Trophoblast cell (in vitro differentiated cells and primary cell): ENCODE measurements around the gene GNAT1.

Source experiments
- DNase-seq, 2 donors: peaks; one replicate each; pipeline ENCODE4 v3.0.0-alpha.2; 2016
- H2AFZ ChIP-seq: 2 replicates; pipeline ENCODE4 v1.6.1; 2013; ENCODE audit warnings: low read length, moderate library complexity, mild to moderate bottlenecking; ENCODE audit not compliant: insufficient read depth, poor library complexity
- H2AK5ac ChIP-seq: 2 replicates; pipeline ENCODE4 v1.6.1; 2013; ENCODE audit warnings: mild to moderate bottlenecking, low read length
- H2BK120ac ChIP-seq: 2 replicates; pipeline ENCODE4 v1.6.1; 2013; ENCODE audit warnings: low read length, mild to moderate bottlenecking, moderate library complexity; ENCODE audit not compliant: insufficient read depth, poor library complexity
- H2BK12ac ChIP-seq: 2 replicates; pipeline ENCODE4 v1.6.1; 2013; ENCODE audit warnings: mild to moderate bottlenecking, low read length, moderate library complexity
- H2BK5ac ChIP-seq: 2 replicates; pipeline ENCODE4 v1.6.1; 2013; ENCODE audit warnings: low read length, low read depth, moderate library complexity, mild to moderate bottlenecking; ENCODE audit not compliant: poor library complexity
- H3K14ac ChIP-seq: 2 replicates; pipeline ENCODE4 v1.6.1; 2013; ENCODE audit warnings: mild to moderate bottlenecking, low read length
- H3K18ac ChIP-seq: 2 replicates; pipeline ENCODE4 v1.6.1; 2013; ENCODE audit warnings: mild to moderate bottlenecking, low read length
- H3K23ac ChIP-seq: 2 replicates; pipeline ENCODE4 v1.6.1; 2013; ENCODE audit warnings: low read length
- H3K27ac ChIP-seq: 2 replicates; pipeline ENCODE4 v1.5.1; 2013; ENCODE audit warnings: low read depth, mild to moderate bottlenecking, inconsistent platforms, low read length, moderate library complexity
- H3K27me3 ChIP-seq: 2 replicates; pipeline ENCODE4 v1.6.1; 2013; ENCODE audit warnings: inconsistent platforms, mild to moderate bottlenecking, low read length, moderate library complexity; ENCODE audit not compliant: insufficient read depth
- H3K36me3 ChIP-seq, 2 experiments: 1 replicate in 1 of 2; 2 replicates in 1 of 2; pipeline ENCODE4 v1.6.1; 2013; ENCODE audit warnings: low read length in 2 of 2, mild to moderate bottlenecking in 2 of 2, moderate library complexity in 1 of 2; ENCODE audit not compliant: insufficient read depth in 2 of 2, control insufficient read depth in 1 of 2
- H3K4ac ChIP-seq: 2 replicates; pipeline ENCODE4 v1.6.1; 2013; ENCODE audit warnings: low read depth, mild to moderate bottlenecking, low read length, moderate library complexity
- H3K4me1 ChIP-seq, 2 experiments: 1 replicate in 1 of 2; 2 replicates in 1 of 2; pipeline ENCODE4 v1.6.1; 2013; ENCODE audit warnings: low read length in 2 of 2, mild to moderate bottlenecking in 2 of 2, moderate library complexity in 1 of 2; ENCODE audit not compliant: insufficient read depth in 2 of 2, control insufficient read depth in 1 of 2
- H3K4me2 ChIP-seq: 2 replicates; pipeline ENCODE4 v1.6.1; 2013; ENCODE audit warnings: inconsistent platforms, mild to moderate bottlenecking, low read length, moderate library complexity
- H3K4me3 ChIP-seq: 2 replicates; pipeline ENCODE4 v1.5.1; 2013; ENCODE audit warnings: mild to moderate bottlenecking, low read depth, low read length, inconsistent platforms
- H3K79me1 ChIP-seq: one replicate; pipeline ENCODE4 v1.6.1; 2013; ENCODE audit warnings: low read length
- H3K79me2 ChIP-seq: 2 replicates; pipeline ENCODE4 v1.6.1; 2013; ENCODE audit warnings: low read length, mild to moderate bottlenecking; ENCODE audit not compliant: control insufficient read depth, insufficient read depth, poor library complexity
- H3K9ac ChIP-seq: 2 replicates; pipeline ENCODE4 v1.6.1; 2013; ENCODE audit warnings: mild to moderate bottlenecking, low read length
- H3K9me3 ChIP-seq: 2 replicates; pipeline ENCODE4 v1.6.1; 2013; ENCODE audit warnings: low read depth, mild to moderate bottlenecking, control low read depth, inconsistent platforms, low read length; ENCODE audit not compliant: insufficient read depth
- H4K12ac ChIP-seq: 2 replicates; pipeline ENCODE4 v1.6.1; 2013; ENCODE audit warnings: low read depth, mild to moderate bottlenecking, low read length, moderate library complexity
- H4K8ac ChIP-seq: 2 replicates; pipeline ENCODE4 v1.6.1; 2013; ENCODE audit warnings: low read depth, mild to moderate bottlenecking, low read length, moderate library complexity
- H4K91ac ChIP-seq: one replicate; pipeline ENCODE4 v1.6.1; 2013; ENCODE audit warnings: low read depth, mild to moderate bottlenecking, low read length, moderate library complexity
- WGBS: extraction: QIAGEN DNeasy Blood & Tissue Kit; methylation state at CpG from one replicate; pipeline ENCODE4 v1.1.7; 2013; ENCODE audit warnings: missing lambda C conversion rate; ENCODE audit not compliant: insufficient read length, insufficient coverage; ENCODE audit errors: extremely low coverage; 5-methylcytosine and 5-hydroxymethylcytosine counted together

GNAT1 gene

DNA sequence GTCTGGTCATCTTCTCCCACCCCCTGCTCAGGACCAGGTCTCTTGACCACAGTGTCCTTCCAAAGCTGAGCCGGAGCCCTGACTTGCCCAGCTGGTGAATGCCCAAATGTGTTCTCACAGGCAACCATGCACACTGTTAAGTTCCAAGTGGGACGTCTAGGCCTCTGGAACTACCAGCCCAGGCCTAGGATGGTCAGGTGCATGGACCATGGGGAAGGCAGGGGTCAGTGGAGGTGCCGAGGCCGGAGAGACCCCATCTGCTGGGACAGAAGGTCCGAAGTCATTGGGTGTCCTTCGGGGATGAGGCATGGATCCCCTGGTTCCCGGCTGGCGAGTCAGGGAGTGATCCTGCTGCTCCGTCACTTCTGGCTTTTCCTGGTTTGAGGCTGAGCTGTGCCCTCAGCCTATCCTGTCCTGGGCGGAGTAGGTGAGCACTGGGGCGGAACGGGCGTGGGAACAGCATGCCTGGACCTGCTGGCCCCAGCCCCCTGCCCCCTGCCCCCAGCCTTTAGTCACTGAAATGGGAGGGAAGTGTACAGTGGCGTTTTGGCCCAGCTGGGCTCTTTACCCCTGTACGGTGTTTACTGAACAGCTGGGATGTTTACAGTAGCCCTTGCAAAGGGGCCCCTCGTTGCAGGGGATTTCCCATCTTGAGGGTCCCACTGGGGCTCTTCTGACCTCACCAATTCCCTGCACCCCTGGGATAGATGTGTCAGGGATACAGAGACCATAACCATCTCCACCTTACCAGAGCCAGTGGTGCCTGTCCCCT, 24.2 kb upstream of the GNAT1 start:
- no peaks in the 10 kb centered on the region for H3K79me2 ChIP-seq
- WGBS: no CpG with 5 or more reads among the region's 16 CpGs
- H2BK120ac ChIP-seq: no peak overlapping the region
- no peak overlapping the region for H3K9ac ChIP-seq
- H3K18ac ChIP-seq: no peak overlapping the region
- no peak overlapping the region for H3K14ac ChIP-seq
- H3K27ac ChIP-seq: no peak overlapping the region
- H2BK12ac ChIP-seq: no peak overlapping the region
- no peak overlapping the region for H3K23ac ChIP-seq
- H3K9me3 ChIP-seq: peaks cover 1% of the 10 kb centered on the region
- no peak overlapping the region for H4K12ac ChIP-seq
- no peak overlapping the region for H2AFZ ChIP-seq
- H3K4me2 ChIP-seq: no peak overlapping the region
- H4K8ac ChIP-seq: no peak overlapping the region
- H3K27me3 ChIP-seq: no peaks in the 10 kb centered on the region
- H2BK5ac ChIP-seq: no peak overlapping the region
- no peak for DNase-seq
- H2AK5ac ChIP-seq: no peak overlapping the region
- no peak overlapping the region for H4K91ac ChIP-seq
- no peak overlapping the region for H3K4ac ChIP-seq
- H3K4me1 ChIP-seq: peaks cover 13 to 16% of the 10 kb centered on the region in 2 experiments
- peaks cover 2% of the 10 kb centered on the region for H3K79me1 ChIP-seq
- peaks cover 4 to 7% of the 10 kb centered on the region in 2 experiments for H3K36me3 ChIP-seq
- H3K4me3 ChIP-seq: no peak overlapping the region

DNA sequence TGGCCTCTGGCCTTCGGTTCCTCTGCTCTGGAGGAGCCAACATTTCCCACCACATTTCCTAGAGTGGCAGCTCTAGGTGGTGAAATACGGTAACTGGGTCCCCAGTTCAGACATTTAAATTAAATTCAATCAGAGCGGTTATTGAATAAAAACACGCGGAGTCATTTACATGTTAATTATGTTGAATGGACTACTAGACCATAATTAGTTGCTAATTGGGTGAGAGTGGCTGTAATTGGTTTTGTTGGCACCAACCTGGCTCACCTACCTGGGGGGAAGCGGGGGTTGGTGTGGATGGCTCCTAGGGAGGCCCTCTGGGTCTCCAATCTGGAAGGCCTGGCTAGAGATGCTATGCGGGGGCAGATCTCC, 23.6 kb upstream of the GNAT1 start:
- no peak overlapping the region for H3K9ac ChIP-seq
- no peak overlapping the region for H3K14ac ChIP-seq
- H3K36me3 ChIP-seq: peaks cover 4 to 5% of the 10 kb centered on the region in 2 experiments
- no peaks in the 10 kb centered on the region for H3K27me3 ChIP-seq
- H3K79me2 ChIP-seq: no peaks in the 10 kb centered on the region
- H2AFZ ChIP-seq: no peak overlapping the region
- peaks cover 2% of the 10 kb centered on the region for H3K79me1 ChIP-seq
- H2BK12ac ChIP-seq: no peak overlapping the region
- H3K4ac ChIP-seq: no peak overlapping the region
- DNase-seq: no peak
- H3K23ac ChIP-seq: no peak overlapping the region
- H3K4me3 ChIP-seq: no peak overlapping the region
- no peak overlapping the region for H4K8ac ChIP-seq
- no peak overlapping the region for H3K27ac ChIP-seq
- H3K4me2 ChIP-seq: no peak overlapping the region
- peaks cover 13 to 16% of the 10 kb centered on the region in 2 experiments for H3K4me1 ChIP-seq
- H3K18ac ChIP-seq: no peak overlapping the region
- no peak overlapping the region for H4K91ac ChIP-seq
- peaks cover 1% of the 10 kb centered on the region for H3K9me3 ChIP-seq
- no peak overlapping the region for H4K12ac ChIP-seq
- H2BK5ac ChIP-seq: no peak overlapping the region
- H2AK5ac ChIP-seq: no peak overlapping the region
- no CpG with 5 or more reads among the region's 7 CpGs for WGBS
- no peak overlapping the region for H2BK120ac ChIP-seq

GRCh38 chr3:50168388-50168787, 23.0 kb upstream of the GNAT1 start:
- peaks cover 2% of the 10 kb centered on the region for H3K79me1 ChIP-seq
- H3K18ac ChIP-seq: no peak overlapping the region
- H3K4me1 ChIP-seq: peaks cover 13 to 16% of the 10 kb centered on the region in 2 experiments
- H2AK5ac ChIP-seq: no peak overlapping the region
- H3K9me3 ChIP-seq: peaks cover 1% of the 10 kb centered on the region
- no peak overlapping the region for H2BK5ac ChIP-seq
- H3K36me3 ChIP-seq: peaks cover 2 to 4% of the 10 kb centered on the region in 2 experiments
- no peak overlapping the region for H3K4me3 ChIP-seq
- no peak overlapping the region for H3K4me2 ChIP-seq
- no peak overlapping the region for H3K4ac ChIP-seq
- no peak overlapping the region for H3K9ac ChIP-seq
- H4K8ac ChIP-seq: no peak overlapping the region
- no peak overlapping the region for H2BK12ac ChIP-seq
- H4K12ac ChIP-seq: no peak overlapping the region
- H2BK120ac ChIP-seq: no peak overlapping the region
- H3K27me3 ChIP-seq: no peaks in the 10 kb centered on the region
- H4K91ac ChIP-seq: no peak overlapping the region
- WGBS: no CpG with 5 or more reads among the region's 9 CpGs
- H3K27ac ChIP-seq: no peak overlapping the region
- H2AFZ ChIP-seq: no peak overlapping the region
- no peak overlapping the region for H3K23ac ChIP-seq
- H3K79me2 ChIP-seq: no peaks in the 10 kb centered on the region
- DNase-seq: no peak
- no peak overlapping the region for H3K14ac ChIP-seq

GRCh38 chr3:50168791-50169190, 22.6 kb upstream of the GNAT1 start:
- no peak overlapping the region for H3K4me3 ChIP-seq
- H3K4me1 ChIP-seq: peaks cover 13 to 16% of the 10 kb centered on the region in 2 experiments
- DNase-seq: no peak
- no peak overlapping the region for H2BK12ac ChIP-seq
- peaks cover 2% of the 10 kb centered on the region for H3K79me1 ChIP-seq
- peaks cover 1% of the 10 kb centered on the region for H3K9me3 ChIP-seq
- no peak overlapping the region for H3K9ac ChIP-seq
- H3K27me3 ChIP-seq: no peaks in the 10 kb centered on the region
- no peak overlapping the region for H3K23ac ChIP-seq
- H2AK5ac ChIP-seq: no peak overlapping the region
- no peak overlapping the region for H3K4me2 ChIP-seq
- no peak overlapping the region for H3K14ac ChIP-seq
- peaks cover 5 to 7% of the 10 kb centered on the region in 2 experiments for H3K36me3 ChIP-seq
- no peak overlapping the region for H2BK120ac ChIP-seq
- no peak overlapping the region for H4K91ac ChIP-seq
- H2AFZ ChIP-seq: no peak overlapping the region
- H4K8ac ChIP-seq: no peak overlapping the region
- no peak overlapping the region for H3K4ac ChIP-seq
- no peak overlapping the region for H3K27ac ChIP-seq
- H3K18ac ChIP-seq: no peak overlapping the region
- no peaks in the 10 kb centered on the region for H3K79me2 ChIP-seq
- no peak overlapping the region for H4K12ac ChIP-seq
- H2BK5ac ChIP-seq: no peak overlapping the region
- no CpG with 5 or more reads among the region's 6 CpGs for WGBS
